Urinary bladder (tissue), 4 donors: ENCODE measurements around the gene CHSY1. TPM values are rescaled to one million over a fixed set of nuclear protein-coding genes. Genes with fewer than 3 reads are reported as not detected.

Experiments used
- DNase-seq: peaks from one replicate; pipeline ENCODE4 v3.0.0-alpha.2; 2015; ENCODE audit errors: extremely low spot score
- H3K27ac ChIP-seq: one replicate; pipeline ENCODE4 v1.5.1; 2013; ENCODE audit warnings: low read depth, mild to moderate bottlenecking, moderate library complexity
- H3K36me3 ChIP-seq: one replicate; pipeline ENCODE4 v1.6.1; 2013; ENCODE audit warnings: mild to moderate bottlenecking, moderate library complexity; ENCODE audit not compliant: insufficient read depth
- H3K4me1 ChIP-seq: one replicate; pipeline ENCODE4 v1.6.1; 2013; ENCODE audit warnings: mild to moderate bottlenecking, moderate library complexity; ENCODE audit not compliant: insufficient read depth
- H3K4me3 ChIP-seq: one replicate; pipeline ENCODE4 v1.5.1; 2013; ENCODE audit warnings: low read depth, low read length
- WGBS: extraction: QIAGEN DNeasy Blood & Tissue Kit; methylation state at CpG from one replicate; pipeline ENCODE4 v1.1.7; 2013; 5-methylcytosine and 5-hydroxymethylcytosine counted together
- polyA plus RNA-seq: library from polyadenylated mRNA; stranded (reverse); fragments of 200-250 nt; gene quantifications from one replicate; pipeline ENCODE4 v1.2.3, GENCODE V29; 2013
- total RNA-seq: library from RNA; depleted of rRNA; stranded (reverse); fragments of >200 nt; gene quantifications from one replicate; pipeline ENCODE4 v1.2.3, GENCODE V29; 2014
- donor health status: healthy with polysubstance abuse.
- donor health status: healthy.

The CHSY1 gene
- total and polyA plus RNA-seq, 2 donors, result 18.7 to 42.6 TPM

- Histone ChIP-seq H3K4me1 (no peaks in the 10 kb centered on the region), H3K4me3 (peak overlapping the region; percentile 87), H3K27ac (no peak overlapping the region), H3K36me3 (peaks cover 2% of the 10 kb centered on the region)
- no peak for DNase-seq
- WGBS, result 81% methylated on average over 12 of the region's 12 CpGs
Observed at GRCh38 chr15:101277943-101278564, 26.2 kb upstream of the CHSY1 start.

- Histone ChIP-seq H3K36me3 (peaks cover 4% of the 10 kb centered on the region), H3K4me1 (no peaks in the 10 kb centered on the region), H3K4me3 (peak within 1 kb of the TSS; percentile 87), H3K27ac (peak within 1 kb of the TSS; percentile 84)
- under 1% methylated on average over 91 of the region's 91 CpGs for WGBS
- peak; percentile 57 for DNase-seq
Observed at GRCh38 chr15:101277038-101277822, 25.4 kb upstream of the CHSY1 start, which contains the start of gene SELENOS. TSS of gene SELENOS (minus strand) at chr15:101277485. CDS start at chr15:101277417, 68 bp downstream.

- peak overlapping the region; percentile 84 for H3K27ac ChIP-seq
- H3K4me3 ChIP-seq, result peak overlapping the region; percentile 87
- no peaks in the 10 kb centered on the region for H3K4me1 ChIP-seq
- DNase-seq, result no peak
- WGBS, result 10% methylated on average over 14 of the region's 14 CpGs
- peaks cover 4% of the 10 kb centered on the region for H3K36me3 ChIP-seq
Observed at GRCh38 chr15:101276501-101277037, 24.7 kb upstream of the CHSY1 start.

- no peak overlapping the region for H3K27ac ChIP-seq
- no peaks in the 10 kb centered on the region for H3K4me1 ChIP-seq
- H3K36me3 ChIP-seq, result peaks cover 4% of the 10 kb centered on the region
- 89% methylated on average over 5 of the region's 5 CpGs for WGBS
- H3K4me3 ChIP-seq, result no peak overlapping the region
- no peak for DNase-seq
Observed at GRCh38 chr15:101275018-101275417, 23.2 kb upstream of the CHSY1 start.

GRCh38 chr15:101273534-101273933 is 21.7 kb upstream of the CHSY1 start:
- no peak for DNase-seq
- WGBS, result 83% methylated on average over 5 of the region's 5 CpGs
- Histone ChIP-seq H3K36me3 (peaks cover 4% of the 10 kb centered on the region), H3K27ac (no peak overlapping the region), H3K4me1 (no peaks in the 10 kb centered on the region), H3K4me3 (no peak overlapping the region)

- DNase-seq, result no peak
- Histone ChIP-seq H3K36me3 (peaks cover 4% of the 10 kb centered on the region), H3K4me3 (no peak overlapping the region), H3K27ac (no peak overlapping the region), H3K4me1 (no peaks in the 10 kb centered on the region)
- 82% methylated on average over 9 of the region's 9 CpGs for WGBS
Observed at GRCh38 chr15:101272584-101272983, 20.7 kb upstream of the CHSY1 start.

- H3K27ac ChIP-seq, result no peak overlapping the region
- no peak for DNase-seq
- WGBS, result 82% methylated on average over 16 of the region's 16 CpGs
- no peak overlapping the region for H3K4me3 ChIP-seq
- peaks cover 4% of the 10 kb centered on the region for H3K36me3 ChIP-seq
- H3K4me1 ChIP-seq, result no peaks in the 10 kb centered on the region
Observed at GRCh38 chr15:101269479-101270223, 17.8 kb upstream of the CHSY1 start.

- H3K4me1 ChIP-seq, result no peaks in the 10 kb centered on the region
- peaks cover under 1% of the 10 kb centered on the region for H3K36me3 ChIP-seq
- H3K27ac ChIP-seq, result no peak overlapping the region
- DNase-seq, result no peak
- 52% methylated on average over 18 of the region's 18 CpGs for WGBS
- no peak overlapping the region for H3K4me3 ChIP-seq
Observed at GRCh38 chr15:101267320-101268104, 15.7 kb upstream of the CHSY1 start.

- DNase-seq, result no peak
- Histone ChIP-seq H3K4me1 (no peaks in the 10 kb centered on the region), H3K4me3 (no peak overlapping the region), H3K27ac (peak overlapping the region; percentile 62), H3K36me3 (no peaks in the 10 kb centered on the region)
- 67% methylated on average over 9 of the region's 9 CpGs for WGBS
Observed at GRCh38 chr15:101266787-101267186, 14.9 kb upstream of the CHSY1 start.

GRCh38 chr15:101266034-101266433 is 14.2 kb upstream of the CHSY1 start:
- no peak overlapping the region for H3K27ac ChIP-seq
- H3K36me3 ChIP-seq, result no peaks in the 10 kb centered on the region
- no peaks in the 10 kb centered on the region for H3K4me1 ChIP-seq
- no peak overlapping the region for H3K4me3 ChIP-seq
- no peak for DNase-seq
- WGBS, result 31% methylated on average over 3 of the region's 3 CpGs

- WGBS, result 85% methylated on average over 17 of the region's 17 CpGs
- no peaks in the 10 kb centered on the region for H3K36me3 ChIP-seq
- H3K27ac ChIP-seq, result no peak overlapping the region
- H3K4me1 ChIP-seq, result no peaks in the 10 kb centered on the region
- H3K4me3 ChIP-seq, result no peak overlapping the region
- no peak for DNase-seq
Observed at GRCh38 chr15:101264911-101265641, 13.2 kb upstream of the CHSY1 start.

- no peak overlapping the region for H3K27ac ChIP-seq
- H3K4me3 ChIP-seq, result no peak overlapping the region
- WGBS, result 93% methylated on average over 4 of the region's 4 CpGs
- no peaks in the 10 kb centered on the region for H3K36me3 ChIP-seq
- DNase-seq, result no peak
- H3K4me1 ChIP-seq, result no peaks in the 10 kb centered on the region
Observed at GRCh38 chr15:101264011-101264410, 12.2 kb upstream of the CHSY1 start.
